HPDE6-E6E7 (cell line): ENCODE data around the gene DNAH7.
A peak's percentile ranks its signal among the peaks of the same experiment; 100 is the strongest.
"Not testable (repeated sequence)": the region's sequence is repeated elsewhere in the genome, so short reads cannot be mapped to it uniquely, and the experiment has no call there.

Experiments
- DNase-seq: peaks from one replicate; pipeline ENCODE4 v3.0.0; 2011; ENCODE audit warnings: missing footprints; ENCODE audit errors: extremely low spot score

Gene DNAH7

GRCh38 chr2:195967336-195967735 lies 101.3 kb downstream of the DNAH7 start:
- DNase-seq: no peak

- no peak for DNase-seq
Measured at GRCh38 chr2:195961873-195962272, 106.8 kb downstream of the DNAH7 start.

GRCh38 chr2:195959341-195959740 lies 109.3 kb downstream of the DNAH7 start:
- no peak for DNase-seq

- no peak for DNase-seq
Measured at GRCh38 chr2:195956725-195957124, 111.9 kb downstream of the DNAH7 start.

GRCh38 chr2:195945056-195945455 lies 123.6 kb downstream of the DNAH7 start:
- no peak for DNase-seq

GRCh38 chr2:195937176-195937575 lies 131.5 kb downstream of the DNAH7 start:
- no peak for DNase-seq

- no peak for DNase-seq
Measured at GRCh38 chr2:195934484-195934883, 134.2 kb downstream of the DNAH7 start.

- no peak for DNase-seq
Measured at GRCh38 chr2:195929531-195929930, 139.1 kb downstream of the DNAH7 start.

GRCh38 chr2:195925120-195925519 lies 143.5 kb downstream of the DNAH7 start:
- no peak for DNase-seq

GRCh38 chr2:195923889-195924288 lies 144.7 kb downstream of the DNAH7 start:
- no peak for DNase-seq

- not testable (repeated sequence) for DNase-seq
Measured at GRCh38 chr2:195917021-195917600, 151.5 kb downstream of the DNAH7 start.

- DNase-seq: no peak
Measured at GRCh38 chr2:195912079-195912478, 156.6 kb downstream of the DNAH7 start.

GRCh38 chr2:195910570-195910969 lies 158.1 kb downstream of the DNAH7 start:
- DNase-seq: no peak

GRCh38 chr2:195909926-195910325 lies 158.7 kb downstream of the DNAH7 start:
- no peak for DNase-seq

GRCh38 chr2:195907474-195907873 lies 161.2 kb downstream of the DNAH7 start:
- no peak for DNase-seq

- no peak for DNase-seq
Measured at GRCh38 chr2:195903956-195904355, 164.7 kb downstream of the DNAH7 start.

GRCh38 chr2:195902857-195903256 lies 165.8 kb downstream of the DNAH7 start:
- peak; percentile 39 for DNase-seq

GRCh38 chr2:195899226-195899625 lies 169.4 kb downstream of the DNAH7 start:
- no peak for DNase-seq

- DNase-seq: peak; percentile 35
Measured at GRCh38 chr2:195898505-195899191, 170.0 kb downstream of the DNAH7 start.

GRCh38 chr2:195891081-195891480 lies 177.6 kb downstream of the DNAH7 start:
- DNase-seq: no peak

GRCh38 chr2:195879153-195879552 lies 189.5 kb downstream of the DNAH7 start:
- DNase-seq: no peak

GRCh38 chr2:195871326-195871725 lies 197.3 kb downstream of the DNAH7 start:
- DNase-seq: no peak

GRCh38 chr2:195864316-195864715 lies 204.3 kb downstream of the DNAH7 start:
- no peak for DNase-seq

- DNase-seq: no peak
Measured at GRCh38 chr2:195863564-195863963, 205.1 kb downstream of the DNAH7 start.
